GM18507 (cell line): ENCODE results near the gene MAP2.

Source experiments
- DNase-seq: peaks from one replicate; pipeline ENCODE4 v3.0.0; 2011; ENCODE audit warnings: low read depth; ENCODE audit not compliant: insufficient read length; ENCODE audit errors: extremely low spot score
- FAIRE-seq: peaks from 2 replicates; lab custom pipeline; 2011; peaks lifted over from hg19 to GRCh38; lab: Jason Lieb, UNC

The MAP2 gene

DNA sequence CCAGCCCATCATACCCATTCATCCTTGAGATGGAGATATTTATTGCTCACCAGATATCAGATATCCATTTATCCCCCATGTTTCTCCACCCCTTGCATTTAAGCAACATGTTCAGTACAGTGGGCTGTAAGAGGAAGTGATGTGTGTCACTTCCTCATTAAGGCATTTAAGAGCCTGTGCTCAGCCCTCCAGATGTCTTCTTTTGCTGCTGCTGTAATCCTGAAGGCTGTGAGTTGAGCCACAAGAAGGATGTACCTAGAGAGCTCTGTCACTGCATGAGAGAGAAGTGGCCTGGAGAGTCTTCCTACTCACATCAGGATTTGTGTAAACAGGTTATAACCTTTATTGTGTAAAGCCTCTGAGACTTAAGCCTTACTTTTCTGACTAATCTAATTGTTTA, 195.9 kb downstream of the MAP2 start:
- no peak for FAIRE-seq
- no peak for DNase-seq

DNA sequence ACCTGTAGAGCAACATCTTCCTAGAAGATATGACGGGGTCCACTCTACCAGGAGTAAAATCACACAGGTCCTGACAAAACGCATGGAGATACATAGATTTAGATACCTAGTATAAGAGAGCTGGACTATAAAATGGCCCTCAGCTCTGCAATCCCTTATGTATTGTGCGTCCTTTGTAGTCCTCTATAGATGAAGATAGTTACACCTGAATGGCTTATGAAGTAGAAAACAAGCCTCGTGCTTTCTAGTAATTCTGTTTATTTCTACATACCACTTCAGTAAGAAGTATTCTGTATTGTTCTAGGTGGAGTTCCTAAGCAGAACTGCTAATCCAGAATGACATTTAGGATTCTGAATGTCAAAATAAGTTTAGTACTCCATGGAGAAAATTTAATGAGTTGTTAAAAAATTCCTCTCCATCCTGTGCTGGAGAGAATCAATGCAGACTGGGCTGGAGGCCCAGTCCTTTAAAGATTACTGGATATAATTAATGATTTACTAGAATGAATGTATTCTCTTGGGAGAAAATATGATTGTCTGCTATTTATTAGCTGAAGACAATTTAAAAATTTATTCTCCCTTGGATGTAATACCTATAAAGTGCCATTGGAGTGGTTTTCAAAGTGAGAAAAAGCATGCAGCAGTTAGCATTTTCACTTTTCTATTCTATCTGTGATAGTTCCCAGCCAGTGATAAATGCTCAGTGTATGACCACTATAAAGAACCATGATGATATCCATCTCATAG, 200.5 kb downstream of the MAP2 start:
- DNase-seq (no peak), FAIRE-seq (no peak)

DNA sequence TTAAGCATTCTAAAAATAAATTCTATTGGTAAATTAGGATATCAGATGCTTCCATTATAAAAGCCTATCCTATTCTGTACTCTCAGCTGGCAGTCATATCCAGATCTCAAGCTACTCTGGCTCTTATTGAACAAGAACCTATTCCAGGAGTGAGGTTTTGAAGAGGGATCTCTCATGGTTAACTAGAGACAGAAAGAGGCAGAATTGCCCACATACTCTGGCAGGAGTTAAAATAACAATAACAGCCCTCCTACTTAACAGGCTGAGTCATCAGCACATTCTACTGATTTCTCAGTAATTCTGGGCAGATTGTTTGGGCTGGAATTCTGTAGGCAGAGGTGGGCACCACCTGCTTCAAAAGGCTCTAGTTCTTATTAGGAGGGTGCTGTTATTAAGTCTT, 205.8 kb downstream of the MAP2 start:
- DNase-seq: no peak

DNA sequence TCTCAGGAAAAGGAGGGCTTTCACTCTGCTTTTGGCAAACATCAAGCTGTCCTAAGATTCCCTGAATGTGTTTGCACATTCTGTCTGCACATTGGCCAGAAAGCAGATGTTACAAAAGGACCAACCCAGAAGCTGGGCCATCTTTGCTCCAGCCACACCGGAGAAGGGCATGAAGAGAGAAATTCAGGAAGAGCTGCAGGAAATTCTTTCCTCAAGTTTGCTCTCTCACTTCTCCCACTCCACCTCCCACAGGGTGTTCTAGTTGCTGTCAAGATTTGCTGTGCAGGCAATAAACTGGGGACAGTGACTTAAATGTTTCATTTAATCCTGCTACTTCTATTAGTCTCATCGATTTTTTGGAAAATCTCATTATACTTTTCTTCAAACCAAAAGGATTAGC, 210.1 kb downstream of the MAP2 start:
- DNase-seq (no peak), FAIRE-seq (no peak)

More for the DNA sequence above, 205.8 kb downstream of the MAP2 start:
- no peak for FAIRE-seq

DNA sequence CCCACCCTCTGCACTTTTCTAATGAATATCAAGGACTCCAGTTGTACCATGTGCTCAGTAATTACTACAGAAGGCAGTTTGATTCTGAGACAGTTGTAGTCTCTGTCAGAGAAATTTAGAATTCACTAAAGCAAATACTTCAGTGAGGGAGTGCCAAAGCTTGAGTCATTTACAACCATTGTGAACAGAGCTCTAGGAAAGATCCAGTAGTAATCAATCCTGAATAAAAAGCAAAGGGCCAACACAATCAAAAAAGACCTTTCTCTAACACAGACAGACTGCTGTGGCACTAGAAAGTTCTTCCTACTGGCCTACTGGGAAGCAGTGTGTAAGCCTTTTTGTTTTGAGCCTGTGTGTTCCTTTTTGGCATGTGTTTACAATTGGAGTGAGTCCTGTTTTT, 212.2 kb downstream of the MAP2 start:
- no peak for FAIRE-seq

DNA sequence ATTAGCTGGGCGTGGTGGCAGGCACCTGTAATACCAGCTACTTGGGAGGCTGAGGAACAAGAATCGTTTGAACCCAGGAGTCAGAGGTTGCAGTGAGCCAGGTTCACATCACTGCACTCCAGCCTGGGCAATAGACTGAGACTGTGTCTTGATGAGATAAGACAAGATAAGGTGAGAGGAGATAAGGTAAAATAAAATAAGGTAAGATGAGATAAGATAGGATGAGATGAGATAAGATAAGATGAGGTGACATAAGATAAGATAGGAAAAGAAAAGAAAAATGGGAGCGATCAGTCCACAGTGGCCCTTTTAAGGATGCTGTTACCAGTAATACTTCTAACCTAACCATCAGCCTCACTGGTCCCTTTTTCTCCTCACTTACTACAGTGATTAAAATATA, 213.4 kb downstream of the MAP2 start:
- no peak for DNase-seq
- no peak for FAIRE-seq

More for the DNA sequence above, 212.2 kb downstream of the MAP2 start:
- DNase-seq: no peak

DNA sequence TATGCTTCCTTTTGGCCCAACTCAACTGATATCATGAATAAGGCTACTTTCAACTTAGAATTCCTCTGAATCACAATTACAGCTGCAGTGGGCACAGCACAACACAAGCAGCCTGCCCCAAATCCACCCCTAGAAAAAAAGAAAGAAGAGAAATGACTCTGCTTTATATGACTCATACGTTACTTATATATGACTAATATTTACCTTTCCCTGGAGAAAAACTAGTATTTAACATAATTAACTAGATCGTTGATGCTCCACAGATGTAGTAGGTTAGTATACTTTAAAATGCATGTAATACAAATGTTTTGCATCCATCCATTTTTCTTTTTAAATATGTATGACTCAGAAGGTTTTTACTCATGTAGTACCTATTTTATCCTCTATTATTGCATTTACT, 214.5 kb downstream of the MAP2 start:
- DNase-seq: no peak
- no peak for FAIRE-seq

DNA sequence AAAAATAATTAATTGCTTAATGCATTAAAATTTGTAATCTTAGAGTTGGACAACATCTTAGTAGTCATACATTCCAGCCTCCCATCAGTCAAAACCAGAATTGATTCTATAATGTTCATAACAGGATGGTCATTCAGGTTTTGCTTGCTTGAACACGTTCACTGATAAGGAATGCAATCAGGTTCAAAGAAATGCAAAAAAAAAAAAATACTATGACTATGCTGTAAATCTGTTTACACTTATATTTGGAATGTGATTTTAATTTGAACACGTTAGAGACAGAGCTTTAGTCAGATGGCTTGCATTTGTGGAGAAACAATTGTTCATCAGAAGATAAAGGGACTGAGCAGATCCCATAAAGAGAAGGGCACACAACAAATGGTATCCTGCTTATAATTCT, 216.5 kb downstream of the MAP2 start:
- DNase-seq: no peak
- FAIRE-seq: no peak

DNA sequence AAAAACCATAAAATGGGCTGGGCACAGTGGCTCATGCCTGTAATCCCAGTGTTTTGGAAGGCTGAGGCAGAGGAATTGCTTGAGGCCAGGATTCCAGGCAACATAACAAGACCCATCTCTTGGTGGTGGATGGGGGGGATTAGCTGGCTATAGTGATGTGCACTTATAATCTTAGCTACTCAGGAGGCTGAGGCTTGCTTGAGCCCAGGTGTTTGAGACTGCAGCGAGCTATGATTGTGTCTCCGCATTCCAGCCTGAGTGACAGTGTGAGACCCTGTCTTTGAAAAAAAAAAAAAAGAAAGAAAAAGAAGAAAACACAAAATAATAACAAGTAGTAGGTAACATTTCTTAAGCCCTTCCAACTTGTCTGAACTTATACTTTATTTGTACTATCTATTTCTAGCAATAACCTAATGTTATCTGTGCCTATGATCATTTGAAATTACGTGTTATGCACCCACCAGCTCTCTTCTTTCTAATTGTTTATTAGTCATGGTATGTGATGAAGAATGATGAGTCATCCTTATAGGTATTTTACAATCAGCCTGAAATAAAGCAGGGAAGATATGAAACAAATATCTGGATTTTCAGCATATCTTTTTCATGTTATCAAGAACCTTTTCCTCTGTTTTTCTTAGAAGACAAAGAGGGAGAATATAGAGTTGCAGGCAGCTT, 218.4 kb downstream of the MAP2 start:
- FAIRE-seq: no peak

DNA sequence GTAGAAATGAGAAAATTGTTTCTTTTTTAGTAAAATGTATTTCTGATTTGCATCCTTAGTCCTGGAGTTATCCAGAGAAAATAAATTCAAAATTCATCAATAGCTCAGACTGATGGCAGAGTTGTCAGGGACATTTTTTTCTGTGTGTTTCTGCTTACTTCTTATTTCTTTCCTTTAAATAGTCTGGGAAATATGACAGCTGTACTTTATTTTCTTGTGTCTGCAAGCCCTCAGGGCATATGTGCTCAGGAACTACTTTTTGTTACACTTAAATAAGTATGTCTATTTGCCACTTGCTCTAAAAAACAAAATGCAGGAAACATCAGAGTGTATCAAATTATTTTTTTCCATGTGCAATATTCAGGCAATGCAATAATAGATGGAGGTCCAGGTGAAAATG, 221.0 kb downstream of the MAP2 start:
- no peak for FAIRE-seq

More for the DNA sequence above, 218.4 kb downstream of the MAP2 start:
- no peak for DNase-seq

DNA sequence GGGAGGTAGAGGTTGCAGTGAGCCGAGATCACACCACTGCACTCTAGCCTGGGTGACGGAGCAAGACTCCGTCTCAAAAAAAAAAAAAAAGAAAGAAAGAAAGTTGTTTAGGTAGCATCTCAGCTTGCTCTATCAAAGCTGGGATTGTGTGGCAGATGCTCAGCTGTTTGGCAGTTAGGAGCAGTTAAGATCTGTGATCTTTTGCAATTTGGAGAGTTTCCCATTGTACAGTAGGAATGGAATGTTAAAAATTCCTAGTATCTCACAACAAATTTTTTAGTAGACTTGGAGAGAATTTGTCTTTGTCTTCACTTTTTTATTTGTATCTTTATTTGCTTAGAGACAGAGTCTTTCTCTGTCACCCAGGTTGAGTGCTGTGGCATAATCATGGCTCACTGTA, 224.9 kb downstream of the MAP2 start:
- FAIRE-seq: no peak

More for the DNA sequence above, 221.0 kb downstream of the MAP2 start:
- no peak for DNase-seq

DNA sequence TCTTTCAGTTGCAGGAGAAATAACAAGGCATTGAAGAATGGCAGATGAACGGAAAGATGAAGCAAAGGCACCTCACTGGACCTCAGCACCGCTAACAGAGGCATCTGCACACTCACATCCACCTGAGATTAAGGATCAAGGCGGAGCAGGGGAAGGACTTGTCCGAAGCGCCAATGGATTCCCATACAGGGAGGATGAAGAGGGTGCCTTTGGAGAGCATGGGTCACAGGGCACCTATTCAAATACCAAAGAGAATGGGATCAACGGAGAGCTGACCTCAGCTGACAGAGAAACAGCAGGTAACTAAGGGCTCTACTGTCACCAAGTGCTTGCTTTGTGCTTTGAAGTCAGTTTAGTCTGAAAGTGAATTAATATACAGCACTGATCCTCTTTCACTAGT, 229.3 kb downstream of the MAP2 start:
- no peak for FAIRE-seq

More for the DNA sequence above, 224.9 kb downstream of the MAP2 start:
- no peak for DNase-seq

DNA sequence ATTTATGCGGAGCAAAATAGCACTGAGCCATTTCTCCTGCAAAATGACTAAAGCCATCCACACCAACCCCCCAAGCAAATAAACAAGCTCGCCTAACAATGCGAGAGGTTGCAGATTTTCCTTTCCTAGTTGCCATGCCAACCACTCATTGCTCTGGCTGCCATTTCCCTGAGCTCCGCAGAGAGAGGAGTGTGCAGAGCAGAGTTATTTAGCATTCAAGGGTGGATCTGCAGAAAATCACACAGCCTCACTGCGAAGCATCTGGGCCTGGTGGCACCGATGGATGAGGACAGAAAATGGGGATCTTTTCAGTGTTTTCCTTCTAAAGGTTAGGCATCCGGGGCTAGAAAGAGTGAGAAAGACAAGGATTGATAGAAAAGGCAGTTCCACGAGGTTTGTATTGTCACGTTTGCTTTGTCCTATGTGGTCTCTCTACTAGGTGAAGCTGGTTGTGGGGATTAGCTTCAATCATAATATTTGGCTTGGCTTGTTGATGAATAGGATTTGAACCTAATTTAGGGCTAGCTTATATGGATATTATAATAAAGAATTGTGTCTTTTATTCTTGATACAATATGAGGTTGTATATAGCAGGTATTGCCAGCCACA, 237.5 kb downstream of the MAP2 start:
- FAIRE-seq: no peak

More for the DNA sequence above, 229.3 kb downstream of the MAP2 start:
- DNase-seq: no peak

DNA sequence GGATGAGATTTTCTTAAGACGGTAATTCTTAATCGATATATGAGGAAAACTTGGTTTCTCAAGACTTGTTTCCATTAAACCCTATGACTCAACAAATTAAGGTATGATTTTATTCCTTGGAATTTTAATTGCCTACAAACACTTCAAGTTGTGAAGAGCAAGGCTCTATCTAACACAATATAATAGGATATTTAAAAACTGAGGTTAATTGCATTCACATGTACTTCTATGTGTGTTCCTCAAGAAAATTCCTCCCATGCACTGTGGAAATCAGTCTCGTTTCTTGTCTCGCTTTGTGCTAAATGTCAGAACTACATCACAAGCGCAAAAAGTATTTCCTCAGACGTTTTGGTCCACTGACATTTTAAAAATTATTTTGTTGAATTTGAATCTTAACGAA, 238.2 kb downstream of the MAP2 start:
- FAIRE-seq: no peak
- no peak for DNase-seq

More for the DNA sequence above, 237.5 kb downstream of the MAP2 start:
- DNase-seq: no peak

DNA sequence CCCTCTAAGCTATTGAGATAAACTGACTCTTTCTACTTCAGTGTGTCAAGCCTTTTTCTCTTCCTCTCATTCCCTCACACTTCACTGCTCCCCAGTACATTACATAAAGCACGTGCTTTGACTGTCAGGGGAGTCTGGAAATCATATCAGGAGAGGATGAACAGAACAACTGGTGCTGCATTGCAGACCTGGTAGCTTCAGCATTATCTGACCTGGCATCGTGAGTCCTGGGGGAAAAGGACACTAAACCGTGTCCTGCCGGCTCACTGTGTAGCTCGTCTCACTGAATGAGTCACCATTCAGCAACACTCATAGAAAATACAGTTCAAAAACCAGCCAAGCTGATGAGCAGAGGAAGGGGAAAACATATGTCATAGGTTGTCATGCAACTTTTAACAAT, 239.3 kb downstream of the MAP2 start:
- DNase-seq: no peak
- no peak for FAIRE-seq

DNA sequence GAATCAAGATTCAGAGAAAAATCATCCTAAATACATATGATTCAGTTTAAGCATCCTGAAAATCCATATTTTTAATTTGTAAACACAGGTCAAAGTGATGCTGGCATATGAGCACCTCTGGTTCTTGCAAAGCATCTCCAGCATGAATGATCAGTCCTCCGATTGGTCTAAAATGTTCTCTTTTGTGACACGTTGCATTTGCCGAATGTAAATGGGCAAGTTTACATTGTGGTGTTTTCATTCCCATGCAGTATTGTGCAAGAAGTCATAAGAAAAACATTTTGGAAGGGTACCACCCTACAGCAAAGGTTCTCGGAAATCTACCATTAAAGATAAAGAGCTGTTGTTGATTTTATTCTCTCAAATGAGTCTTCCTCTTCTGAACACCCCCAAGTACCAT, 239.8 kb downstream of the MAP2 start:
- DNase-seq: no peak
- FAIRE-seq: no peak

DNA sequence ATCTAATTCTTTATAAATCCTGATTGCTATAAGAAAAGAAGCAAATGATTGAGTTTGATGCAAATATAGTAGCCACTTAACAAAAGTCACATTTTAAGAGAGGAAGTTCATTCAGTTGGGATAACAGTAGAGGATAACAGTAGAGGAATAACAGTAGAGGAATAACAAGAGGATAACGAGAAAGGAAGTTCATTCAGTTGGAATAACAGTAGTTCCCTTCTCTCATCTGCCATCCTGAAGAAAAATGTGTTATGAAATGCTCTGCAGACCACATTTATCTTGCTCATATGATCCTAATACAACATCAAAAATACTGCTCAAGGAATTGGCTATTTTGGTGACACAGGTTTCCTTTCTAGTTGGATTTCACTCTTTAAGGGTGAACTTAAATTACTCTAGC, 242.4 kb downstream of the MAP2 start:
- DNase-seq (no peak), FAIRE-seq (no peak)

DNA sequence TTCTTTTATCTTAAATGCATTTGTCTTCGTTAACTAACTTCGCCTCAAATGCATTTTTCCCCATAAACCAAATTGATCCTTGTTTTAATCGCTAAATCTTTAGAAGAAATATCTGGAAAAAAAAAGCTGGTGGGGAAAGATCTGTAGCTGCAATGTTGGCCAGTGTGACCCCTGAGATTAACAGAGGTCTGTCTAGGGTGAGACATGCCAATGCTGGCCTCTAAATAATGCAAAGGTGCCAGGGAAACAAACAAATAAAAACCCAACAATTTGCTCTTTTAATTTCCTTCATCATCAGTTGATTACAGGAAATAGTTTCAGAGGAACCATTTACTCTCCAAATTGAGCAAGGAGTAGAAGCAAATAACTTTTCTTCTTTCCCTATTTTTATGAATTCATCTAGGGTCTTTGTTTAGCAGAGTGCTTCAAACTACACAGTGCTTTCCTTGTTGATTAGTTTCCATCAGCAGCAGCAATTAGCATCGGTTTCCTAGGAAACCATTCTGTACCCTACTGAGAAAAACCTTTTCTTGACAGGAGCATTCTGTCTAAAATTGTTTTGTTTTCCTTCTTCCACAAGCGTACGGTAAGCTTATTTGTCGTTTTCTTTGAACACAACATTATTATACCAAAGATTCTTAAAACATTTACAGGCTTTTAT, 247.3 kb downstream of the MAP2 start:
- DNase-seq (no peak), FAIRE-seq (no peak)

DNA sequence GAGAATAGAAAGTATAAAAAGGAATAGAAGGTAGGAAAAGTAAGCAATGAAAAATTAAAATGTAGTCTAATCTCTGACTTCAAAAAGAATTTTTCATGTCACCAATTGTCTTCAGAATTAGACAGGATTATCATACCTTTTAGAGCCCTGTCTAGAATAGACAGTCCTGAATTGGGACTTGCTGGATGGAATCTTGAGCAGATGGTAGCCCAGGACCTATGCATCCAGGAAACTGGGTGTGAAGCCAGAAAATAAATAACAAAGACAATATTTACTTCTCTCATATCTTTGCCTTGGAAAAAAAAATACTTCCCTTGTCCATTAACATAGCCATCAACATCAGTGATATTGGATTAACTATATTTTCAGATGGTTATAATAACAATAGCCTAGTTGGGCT, 250.0 kb downstream of the MAP2 start:
- FAIRE-seq (no peak), DNase-seq (no peak)

DNA sequence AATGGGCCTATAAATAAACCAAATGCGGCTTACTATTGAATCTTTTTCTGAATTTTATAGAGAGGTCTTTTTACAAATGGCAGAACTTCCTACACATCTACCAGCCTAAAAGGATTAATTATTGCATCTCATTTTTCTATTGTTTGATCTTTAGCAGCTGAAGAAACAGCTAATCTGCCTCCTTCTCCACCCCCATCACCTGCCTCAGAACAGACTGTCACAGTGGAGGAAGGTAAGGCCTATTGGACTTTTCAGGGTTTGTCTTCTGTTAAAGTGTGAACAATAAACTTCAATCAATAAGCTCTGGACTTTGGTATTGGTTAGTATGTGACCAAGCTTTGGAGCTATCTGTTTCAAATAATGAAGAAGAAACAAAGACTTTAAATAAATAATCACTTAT, 256.7 kb downstream of the MAP2 start:
- FAIRE-seq: no peak
- no peak for DNase-seq
